ENCODE data around the gene ASAH2.

- no peak for TF ChIP-seq POLR2AphosphoS5 (IDR thresholded peaks at IDR 0.05; ENCODE audit: borderline replicate concordance, low read depth, low read length)
- no peak for TF ChIP-seq EZH2 (IDR thresholded peaks at IDR 0.05)
These were observed 28.2 kb upstream of the ASAH2 start for GRCh38 chr10:50279489-50279888.

All from SK-N-MC (cell line).